Cardiac fibroblast (primary cell): ENCODE data around the gene SND1.

Experiments
- DNase-seq, 2 donors: peaks; one replicate each; pipeline versions ENCODE4 v3.0.0 to v3.0.0-alpha.2; 2010; ENCODE audit warnings: low read depth in 2 of 2
- H3K4me3 ChIP-seq, 2 donors: replicated peaks in 1 of 2; 1 replicate in 1 of 2; 2 replicates in 1 of 2; pipeline ENCODE4 v1.5.1; 2011; ENCODE audit warnings: low read depth in 2 of 2, low read length in 2 of 2, mild to moderate bottlenecking in 2 of 2, moderate library complexity in 1 of 2
- CTCF ChIP-seq: IDR thresholded peaks from one replicate; pipeline ENCODE4 v1.5.1; 2011; ENCODE audit warnings: low read depth, mild to moderate bottlenecking, low read length, inconsistent platforms

The SND1 gene

GRCh38 chr7:127893547-127893946 lies 241.6 kb downstream of the SND1 start:
- no peak overlapping the region for H3K4me3 ChIP-seq
- no peak for DNase-seq
- TF ChIP-seq CTCF = no peak

GRCh38 chr7:127894588-127894987 lies 242.6 kb downstream of the SND1 start:
- no peak for TF ChIP-seq CTCF
- H3K4me3 ChIP-seq = no peak overlapping the region
- DNase-seq = no peak

- DNase-seq = no peak
- no peak for TF ChIP-seq CTCF
- no peak overlapping the region for H3K4me3 ChIP-seq
Observed at GRCh38 chr7:127895360-127895759, 243.4 kb downstream of the SND1 start.

GRCh38 chr7:127895814-127896280 lies 243.9 kb downstream of the SND1 start:
- no peak for TF ChIP-seq CTCF
- DNase-seq = no peak
- H3K4me3 ChIP-seq = no peak overlapping the region

GRCh38 chr7:127896659-127897058 lies 244.7 kb downstream of the SND1 start:
- TF ChIP-seq CTCF = no peak
- no peak overlapping the region for H3K4me3 ChIP-seq
- DNase-seq = no peak

- no peak for TF ChIP-seq CTCF
- no peak overlapping the region for H3K4me3 ChIP-seq
- peak in 1 of 2 donors; percentile 44 for DNase-seq
Observed at GRCh38 chr7:127897704-127898454, 245.9 kb downstream of the SND1 start.

GRCh38 chr7:127899411-127899810 lies 247.4 kb downstream of the SND1 start:
- DNase-seq = no peak
- H3K4me3 ChIP-seq = no peak overlapping the region

More at GRCh38 chr7:127899411-127899810, 247.4 kb downstream of the SND1 start:
- TF ChIP-seq CTCF = no peak
